Stimulated activated CD8-positive, alpha-beta memory T cell treated with anti-CD3 and anti-CD28 coated beads, Interleukin-4, amount 100 ng/mL, for 1 hour (primary cell): ENCODE data around the gene PGAP3.

Experiments
- DNase-seq, 2 donors: peaks; one replicate each; pipeline ENCODE4 v3.0.0-alpha.2; 2020; ENCODE audit warnings: low read depth in 2 of 2, low spot score in 1 of 2

PGAP3 gene

DNA sequence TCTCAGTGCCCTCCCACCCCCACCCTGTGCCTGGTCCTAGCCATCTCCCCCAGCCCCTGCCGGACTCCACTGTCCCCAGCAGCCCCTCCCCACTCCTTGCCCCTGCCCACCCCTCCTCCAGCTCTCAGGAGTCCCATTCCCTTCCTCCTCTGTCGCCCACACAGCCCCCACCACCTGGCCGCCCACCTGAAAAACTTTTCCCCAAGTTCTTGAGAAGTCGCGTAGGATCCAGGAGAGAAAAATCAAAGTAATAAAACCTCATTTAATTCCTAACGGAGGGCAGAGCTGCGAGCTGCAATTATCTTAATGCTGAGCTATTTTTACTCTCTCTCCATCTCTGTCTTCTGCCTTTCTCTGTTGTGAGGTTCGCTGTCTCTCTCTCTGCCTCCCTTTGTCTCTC is 63.5 kb downstream of the PGAP3 start:
- DNase-seq: no peak

DNA sequence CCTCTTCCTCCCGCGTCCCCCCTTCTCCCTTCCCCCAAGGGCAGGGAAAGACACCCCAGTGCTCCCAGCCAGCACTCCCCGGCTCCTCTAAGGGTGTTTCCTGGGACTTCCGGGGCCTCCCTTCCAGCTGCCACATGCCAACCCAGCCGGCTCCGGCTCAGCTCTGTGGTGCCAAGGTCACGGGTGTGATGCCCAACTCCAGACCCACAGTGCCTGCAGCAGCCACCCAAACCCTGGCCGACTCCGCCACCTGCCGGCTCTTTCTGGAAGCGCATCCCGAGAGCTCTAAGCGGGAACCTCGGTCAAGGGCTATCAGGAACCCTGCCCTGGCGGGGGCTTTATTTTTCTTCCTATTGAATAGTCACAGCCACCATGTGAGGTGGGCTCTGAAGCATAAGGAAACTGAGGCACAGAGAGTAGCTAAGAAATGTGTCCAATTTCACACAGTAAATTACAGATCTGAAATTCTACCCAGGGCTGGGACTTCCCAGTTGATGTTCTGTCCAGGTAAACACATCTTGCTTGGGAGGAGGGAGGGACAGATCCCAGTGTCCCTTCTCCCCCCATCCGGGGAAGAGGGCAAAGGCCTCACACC is 64.4 kb downstream of the PGAP3 start:
- peak; percentile 74 to 76 for DNase-seq

DNA sequence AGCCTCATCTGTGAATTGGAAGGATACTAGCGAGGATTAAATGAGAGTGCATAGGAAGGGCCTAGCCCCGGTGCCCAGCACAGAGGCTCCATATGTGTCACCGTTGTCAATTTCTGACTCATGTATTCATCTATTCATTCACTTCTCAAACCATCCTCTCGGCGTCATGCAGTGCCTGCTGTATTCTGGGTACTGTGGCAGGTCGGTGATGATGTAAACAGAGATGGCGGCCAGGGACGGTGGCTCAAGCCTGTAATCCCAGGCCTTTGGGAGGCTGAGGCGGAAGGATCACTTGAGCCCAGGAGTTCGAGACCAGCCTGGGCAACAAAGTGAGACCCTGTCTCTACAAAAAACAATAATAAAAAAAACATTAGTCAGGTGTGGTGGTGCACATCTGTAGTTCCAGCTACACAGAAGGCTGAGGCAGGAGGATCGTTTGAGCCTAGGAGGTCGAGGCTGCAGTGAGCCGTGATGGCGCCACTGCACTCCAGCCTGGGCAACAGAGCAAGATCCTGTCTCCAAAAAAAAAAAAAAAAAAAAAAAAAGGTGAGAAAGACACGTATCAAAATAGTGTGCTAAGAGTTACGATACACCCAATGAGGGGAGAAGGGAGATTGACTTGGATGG is 65.4 kb downstream of the PGAP3 start:
- no peak for DNase-seq

DNA sequence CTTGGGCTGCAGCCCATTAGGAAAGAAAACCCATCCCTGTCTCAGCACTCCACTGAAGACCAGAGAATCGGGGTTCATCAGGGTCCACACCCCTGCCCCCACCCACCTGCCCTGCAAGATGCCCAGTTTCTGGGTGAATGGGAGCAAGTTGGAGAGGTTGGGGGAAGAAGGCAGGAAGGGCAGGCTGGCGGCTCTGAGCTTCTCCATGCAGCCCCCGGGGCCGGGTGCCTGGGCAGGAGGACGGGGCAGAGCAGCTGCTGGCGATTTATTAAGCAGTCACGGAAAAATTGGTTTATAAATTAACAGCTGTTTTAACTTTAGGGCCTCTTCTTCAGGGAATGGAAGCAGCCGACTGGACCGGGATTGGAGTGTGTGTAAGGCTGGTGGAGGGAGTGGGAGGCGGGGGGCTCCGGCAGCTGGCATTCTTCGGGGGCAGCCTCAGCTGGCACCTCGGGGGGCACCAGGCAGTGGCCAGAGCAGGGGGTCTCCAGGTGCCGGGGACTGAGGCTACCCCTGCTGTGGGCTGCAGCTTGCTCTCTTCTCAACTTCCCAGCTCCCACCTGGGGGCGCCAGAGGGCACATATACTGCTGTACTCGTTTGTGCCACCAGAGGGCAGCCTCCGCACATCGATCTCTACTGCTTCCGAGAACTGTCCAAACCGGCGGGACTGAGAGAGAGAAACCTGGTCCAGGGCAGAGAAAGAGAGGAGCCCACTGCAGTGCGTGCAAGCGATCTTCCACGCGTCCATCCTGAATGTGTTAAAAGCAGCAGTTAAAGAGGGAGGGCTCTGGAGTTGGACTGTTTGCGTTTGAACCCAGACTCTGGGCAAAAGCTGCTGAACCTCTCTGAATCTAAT is 66.1 kb downstream of the PGAP3 start:
- peak; percentile 81 to 89 for DNase-seq
